KOPT-K1 (cell line): ENCODE data around the gene PDSS1.
"Not testable (repeated sequence)": the region's sequence is repeated elsewhere in the genome, so short reads cannot be mapped to it uniquely, and the experiment has no call there.

Source experiments
- H3K27ac ChIP-seq: fragments of 200-600 bp; sonication (generic); 2 replicates; pipeline ENCODE4 v1.5.1; 2016; ENCODE audit warnings: antibody characterized with exemption, mild to moderate bottlenecking, low read depth, low read length; ENCODE audit not compliant: poor library complexity, severe bottlenecking
- H3K36me3 ChIP-seq: fragments of 200-600 bp; sonication (generic); 2 replicates; pipeline ENCODE4 v1.5.1; 2017; ENCODE audit warnings: antibody characterized with exemption, mild to moderate bottlenecking, low read length, moderate library complexity; ENCODE audit not compliant: insufficient read depth
- H3K9me3 ChIP-seq: fragments of 200-600 bp; sonication (generic); 2 replicates; pipeline ENCODE4 v1.5.1; 2017; ENCODE audit warnings: antibody characterized with exemption, low read length, mild to moderate bottlenecking; ENCODE audit not compliant: insufficient read depth, poor library complexity, severe bottlenecking

The PDSS1 gene

GRCh38 chr10:26697163-26697921 lies at the start of gene PDSS1:
Gene PDSS1 (plus strand): TSS chr10:26697701. CDS start chr10:26697712, 11 bp downstream.
- Histone ChIP-seq H3K36me3 (peaks cover 29% of the 10 kb centered on the region), H3K9me3 (no peaks in the 10 kb centered on the region), H3K27ac (peak within 1 kb of the TSS; percentile 82)

- not testable (repeated sequence) for H3K9me3 ChIP-seq, H3K27ac ChIP-seq, H3K36me3 ChIP-seq
Measured at GRCh38 chr10:26648245-26648636, 49.3 kb upstream of the PDSS1 start.

- no peak overlapping the region for H3K27ac ChIP-seq
- H3K9me3 ChIP-seq, result no peaks in the 10 kb centered on the region
- no peaks in the 10 kb centered on the region for H3K36me3 ChIP-seq
Measured at GRCh38 chr10:26650406-26650805, 47.1 kb upstream of the PDSS1 start.

GRCh38 chr10:26651476-26651875 lies 46.0 kb upstream of the PDSS1 start:
- not testable (repeated sequence) for H3K9me3 ChIP-seq, H3K36me3 ChIP-seq, H3K27ac ChIP-seq

- no peak overlapping the region for H3K27ac ChIP-seq
- H3K36me3 ChIP-seq, result no peaks in the 10 kb centered on the region
- H3K9me3 ChIP-seq, result no peaks in the 10 kb centered on the region
Measured at GRCh38 chr10:26653004-26653403, 44.5 kb upstream of the PDSS1 start.

- Histone ChIP-seq H3K9me3 (no peaks in the 10 kb centered on the region), H3K27ac (no peak overlapping the region), H3K36me3 (no peaks in the 10 kb centered on the region)
Measured at GRCh38 chr10:26655746-26656145, 41.8 kb upstream of the PDSS1 start.

- H3K9me3 ChIP-seq, result peaks cover 11% of the 10 kb centered on the region
- no peaks in the 10 kb centered on the region for H3K36me3 ChIP-seq
- no peak overlapping the region for H3K27ac ChIP-seq
Measured at GRCh38 chr10:26662864-26663263, 34.6 kb upstream of the PDSS1 start.

- peaks cover 11% of the 10 kb centered on the region for H3K9me3 ChIP-seq
- H3K36me3 ChIP-seq, result no peaks in the 10 kb centered on the region
Measured at GRCh38 chr10:26665080-26666048, 32.1 kb upstream of the PDSS1 start.

GRCh38 chr10:26675873-26676257 lies 21.6 kb upstream of the PDSS1 start:
- Histone ChIP-seq H3K27ac (no peak overlapping the region), H3K9me3 (no peaks in the 10 kb centered on the region), H3K36me3 (no peaks in the 10 kb centered on the region)

More at GRCh38 chr10:26665080-26666048, 32.1 kb upstream of the PDSS1 start:
- H3K27ac ChIP-seq, result no peak overlapping the region

GRCh38 chr10:26679588-26679987 lies 17.9 kb upstream of the PDSS1 start:
- Histone ChIP-seq H3K9me3 (peaks cover 7% of the 10 kb centered on the region), H3K27ac (no peak overlapping the region), H3K36me3 (no peaks in the 10 kb centered on the region)

GRCh38 chr10:26681076-26681475 lies 16.4 kb upstream of the PDSS1 start:
- H3K36me3 ChIP-seq, result no peaks in the 10 kb centered on the region
- peaks cover 7% of the 10 kb centered on the region for H3K9me3 ChIP-seq
- no peak overlapping the region for H3K27ac ChIP-seq

GRCh38 chr10:26681971-26682370 lies 15.5 kb upstream of the PDSS1 start:
- H3K27ac ChIP-seq, result peak overlapping the region; percentile 69
- not testable (repeated sequence) for H3K9me3 ChIP-seq, H3K36me3 ChIP-seq

GRCh38 chr10:26682931-26683330 lies 14.6 kb upstream of the PDSS1 start:
- Histone ChIP-seq H3K27ac (peak overlapping the region; percentile 69), H3K9me3 (peaks cover 7% of the 10 kb centered on the region)

GRCh38 chr10:26684667-26685264 lies 12.7 kb upstream of the PDSS1 start:
- not testable (repeated sequence) for H3K9me3 ChIP-seq, H3K36me3 ChIP-seq
- peak overlapping the region; percentile 4 for H3K27ac ChIP-seq

More at GRCh38 chr10:26682931-26683330, 14.6 kb upstream of the PDSS1 start:
- H3K36me3 ChIP-seq, result no peaks in the 10 kb centered on the region

- Histone ChIP-seq H3K9me3 (peaks cover 7% of the 10 kb centered on the region), H3K36me3 (no peaks in the 10 kb centered on the region), H3K27ac (no peak overlapping the region)
Measured at GRCh38 chr10:26685441-26685840, 12.1 kb upstream of the PDSS1 start.
